Right renal cortex interstitium (tissue), 3 donors: ENCODE data around the gene FAM89B. TPM values are rescaled to one million over a fixed set of nuclear protein-coding genes. Genes with fewer than 3 reads are reported as not detected.
A peak's percentile ranks its signal among the peaks of the same experiment; 100 is the strongest.

Experiments
- DNase-seq, 3 donors: peaks; one replicate each; pipeline ENCODE4 v3.0.0-alpha.2; 2013; ENCODE audit warnings: low read depth in 3 of 3, low spot score in 2 of 3
- polyA plus RNA-seq, 3 donors: library from polyadenylated mRNA; unstranded; fragments of 120-200 nt; gene quantifications; one replicate each; pipeline ENCODE4 v1.2.1, GENCODE V29; 2013; ENCODE audit not compliant: insufficient read length in 3 of 3

The FAM89B gene
- polyA plus RNA-seq, 3 donors = 15.8 to 22.8 (median 21.7) TPM

DNA sequence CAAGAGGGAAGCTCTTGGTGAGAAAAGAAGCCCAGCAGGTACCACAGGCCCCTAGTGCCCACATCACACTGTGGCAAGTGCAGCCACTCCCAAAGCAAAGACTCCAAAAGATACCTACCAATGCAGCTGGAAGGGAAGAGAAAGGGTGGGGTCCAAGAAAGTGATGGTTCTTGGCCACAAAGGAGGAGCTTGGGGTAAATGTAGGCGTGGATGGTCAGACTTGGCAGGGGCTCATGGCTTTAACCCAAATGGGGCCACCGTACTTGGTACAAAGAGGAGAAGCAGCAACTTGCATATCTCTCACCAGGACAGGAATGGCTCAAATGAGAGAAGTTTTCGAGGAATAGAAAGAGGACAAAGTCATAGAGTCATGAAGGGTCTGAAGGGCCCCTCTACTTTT, 36.9 kb downstream of the FAM89B start:
- DNase-seq = no peak

DNA sequence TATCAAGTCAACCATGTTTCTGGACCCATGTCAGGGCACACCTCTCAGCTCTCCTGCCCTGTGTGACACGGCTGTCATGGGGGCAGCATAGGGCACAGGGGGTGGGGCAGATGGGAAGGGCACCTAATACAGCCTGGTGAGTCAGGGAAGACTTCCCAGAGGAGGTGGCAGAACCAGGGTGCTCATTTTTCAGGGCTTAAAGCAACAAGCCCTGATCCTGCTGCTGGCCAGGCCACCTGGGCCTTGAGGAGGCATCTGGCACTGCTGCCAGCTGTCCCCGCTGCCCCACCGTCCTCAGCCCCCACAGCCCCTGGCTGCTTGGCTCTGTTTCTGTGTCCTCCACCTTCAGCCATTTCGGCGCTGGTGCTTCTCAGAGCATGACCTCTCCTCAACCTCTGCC, 37.3 kb downstream of the FAM89B start:
- DNase-seq = no peak

DNA sequence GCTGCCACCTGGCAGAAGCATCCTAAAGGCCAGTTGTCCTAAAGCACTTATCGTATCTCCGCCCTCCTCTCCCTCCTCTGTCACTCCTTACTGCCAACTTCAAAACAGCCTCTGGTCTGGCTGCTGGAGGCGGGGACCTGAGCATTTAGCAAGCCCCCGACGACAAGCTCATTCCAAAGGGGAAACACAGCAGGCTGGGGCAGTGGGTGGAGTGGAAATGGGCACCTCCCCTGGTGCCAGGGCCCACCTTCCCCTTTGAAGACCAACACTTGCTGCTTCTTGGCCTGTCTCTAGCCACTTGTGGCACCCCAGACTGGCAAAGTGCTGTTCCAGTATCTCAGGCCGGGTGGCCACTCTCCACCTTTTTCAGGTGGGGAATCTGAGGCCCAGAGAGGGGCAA, 38.1 kb downstream of the FAM89B start:
- no peak for DNase-seq

DNA sequence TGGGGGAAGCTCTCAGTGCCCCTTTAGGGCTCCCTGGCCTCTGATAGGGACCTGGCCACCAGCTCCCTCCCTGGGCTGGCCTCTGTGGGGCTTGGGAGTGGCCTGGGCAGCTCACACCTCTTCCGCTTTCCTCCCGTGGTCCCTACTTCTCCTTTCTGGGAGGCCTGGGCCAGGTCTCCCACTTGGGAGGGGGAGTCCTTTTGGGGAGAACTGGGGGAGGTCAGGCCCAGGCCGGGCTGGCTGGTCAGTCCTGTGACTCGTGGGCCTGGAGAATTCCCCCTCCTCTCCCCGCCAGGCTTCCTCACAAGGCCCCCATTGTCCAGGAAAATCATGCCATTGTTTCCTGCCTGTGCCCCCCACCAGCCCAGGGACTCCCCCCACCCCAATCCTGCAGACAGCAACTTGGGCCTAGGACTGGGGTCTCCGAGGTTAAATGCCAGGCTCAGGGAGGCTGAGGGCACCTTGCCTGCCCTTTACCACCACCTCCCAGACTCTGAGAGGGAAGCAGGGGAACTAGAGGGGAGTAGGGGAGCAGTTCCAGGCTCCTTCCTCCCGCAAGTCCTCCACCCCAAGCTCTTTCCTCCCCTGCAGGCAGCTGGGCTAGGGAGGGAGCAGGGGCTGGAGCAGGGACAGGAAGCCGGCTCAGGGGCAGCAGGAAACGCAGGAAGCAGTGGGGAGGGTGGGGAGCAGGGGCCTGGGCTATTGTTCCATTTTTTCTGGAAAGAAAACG, 38.9 kb downstream of the FAM89B start:
- no peak for DNase-seq

DNA sequence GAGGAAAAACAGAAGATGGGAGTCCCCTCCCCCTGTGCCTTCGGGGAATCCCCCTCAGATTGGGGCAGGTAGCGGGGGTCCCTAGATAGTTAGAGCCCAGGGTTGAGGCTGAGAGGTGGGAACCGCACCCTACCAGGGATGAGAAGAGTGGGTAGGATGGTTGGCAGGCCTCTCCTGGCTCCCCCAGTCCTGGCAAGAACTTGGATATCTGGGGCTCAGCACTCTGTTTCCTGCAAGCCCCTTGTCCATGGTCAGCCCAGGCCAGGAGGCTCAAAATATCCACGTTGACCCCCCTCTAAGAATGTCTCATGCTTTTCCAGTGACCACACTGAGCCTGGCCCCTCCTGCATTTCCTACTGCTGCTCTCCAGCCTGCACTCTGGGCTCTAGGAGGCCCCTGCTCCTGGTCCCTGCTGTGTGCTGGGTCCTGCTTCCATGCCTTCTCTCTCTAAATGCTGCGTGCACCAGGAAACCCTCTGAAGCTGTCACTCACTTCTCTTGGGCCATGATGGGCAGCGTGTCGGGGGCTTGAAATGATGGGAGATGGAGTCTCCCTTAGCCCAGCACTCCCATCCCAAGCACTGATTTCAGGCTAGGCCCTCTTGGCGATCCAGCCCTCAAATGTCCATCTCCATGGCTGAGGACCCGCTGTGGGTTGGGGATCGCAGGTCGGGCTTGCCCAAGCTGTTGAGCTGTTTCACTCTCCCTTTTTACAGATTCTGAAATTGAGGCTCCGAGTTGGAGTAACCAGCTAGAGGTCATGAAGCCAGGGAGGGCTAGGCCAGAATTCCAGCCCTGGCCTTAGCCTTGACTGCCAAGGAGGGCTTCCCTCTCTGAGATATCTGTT, 39.6 kb downstream of the FAM89B start:
- no peak for DNase-seq

DNA sequence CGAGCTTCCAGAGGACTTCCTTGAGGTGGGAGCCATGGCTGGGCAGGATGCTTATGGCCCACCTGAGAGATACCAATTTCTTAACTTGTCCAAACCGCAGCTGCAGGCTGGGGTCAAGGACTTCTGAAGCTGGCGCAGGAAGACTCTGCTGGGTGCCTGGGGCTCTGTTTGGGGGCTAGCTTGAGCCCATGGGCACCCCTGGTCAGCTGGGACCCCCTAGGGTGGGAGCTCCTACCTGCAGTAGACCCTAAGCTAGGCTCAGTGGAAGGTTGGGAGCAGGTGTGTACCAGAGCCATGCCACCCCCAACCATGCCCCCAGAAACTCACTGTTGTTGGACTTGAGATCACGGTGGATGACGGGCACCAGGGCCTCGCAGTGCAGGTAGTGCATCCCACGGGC, 40.4 kb downstream of the FAM89B start:
- no peak for DNase-seq

DNA sequence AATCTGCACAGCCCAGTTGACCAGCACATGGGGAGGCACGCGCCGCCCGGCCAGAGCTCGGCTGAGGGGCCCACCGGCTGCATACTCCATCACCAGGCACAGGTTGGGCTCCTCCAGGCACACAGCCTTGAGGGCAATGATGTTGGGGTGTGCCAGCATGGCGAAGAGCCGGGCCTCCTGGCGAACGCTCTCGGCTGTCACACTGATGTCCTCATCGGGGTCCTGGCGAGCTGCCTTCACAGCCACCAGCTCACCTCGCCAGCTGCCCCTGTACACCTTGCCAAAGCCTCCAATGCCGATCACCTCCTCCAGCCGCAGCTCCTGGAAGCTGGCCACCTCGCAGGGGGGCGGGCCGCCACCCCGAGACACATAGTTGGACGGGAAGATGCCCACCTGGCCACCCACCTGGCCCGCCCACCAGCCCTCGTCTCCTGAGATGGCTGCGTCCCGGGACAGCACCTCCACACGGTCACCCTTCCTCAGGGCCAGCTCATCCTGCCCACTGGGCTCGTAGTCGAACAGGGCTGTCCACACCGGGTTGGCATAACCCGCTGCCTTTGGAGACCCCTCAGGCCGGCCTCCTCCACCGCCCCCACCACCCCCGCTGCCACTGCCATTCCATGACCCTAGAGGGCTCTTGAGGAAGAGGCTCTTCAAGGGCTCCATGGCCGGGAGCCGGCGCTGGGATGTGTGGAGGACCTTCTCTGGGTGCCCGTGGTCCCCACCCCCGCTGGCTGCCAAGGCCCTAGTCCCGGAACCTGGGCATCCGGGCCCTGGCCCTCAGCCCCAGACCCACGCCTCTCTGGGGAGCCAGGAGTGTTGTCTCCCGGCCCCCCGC, 41.0 kb downstream of the FAM89B start:
- no peak for DNase-seq

DNA sequence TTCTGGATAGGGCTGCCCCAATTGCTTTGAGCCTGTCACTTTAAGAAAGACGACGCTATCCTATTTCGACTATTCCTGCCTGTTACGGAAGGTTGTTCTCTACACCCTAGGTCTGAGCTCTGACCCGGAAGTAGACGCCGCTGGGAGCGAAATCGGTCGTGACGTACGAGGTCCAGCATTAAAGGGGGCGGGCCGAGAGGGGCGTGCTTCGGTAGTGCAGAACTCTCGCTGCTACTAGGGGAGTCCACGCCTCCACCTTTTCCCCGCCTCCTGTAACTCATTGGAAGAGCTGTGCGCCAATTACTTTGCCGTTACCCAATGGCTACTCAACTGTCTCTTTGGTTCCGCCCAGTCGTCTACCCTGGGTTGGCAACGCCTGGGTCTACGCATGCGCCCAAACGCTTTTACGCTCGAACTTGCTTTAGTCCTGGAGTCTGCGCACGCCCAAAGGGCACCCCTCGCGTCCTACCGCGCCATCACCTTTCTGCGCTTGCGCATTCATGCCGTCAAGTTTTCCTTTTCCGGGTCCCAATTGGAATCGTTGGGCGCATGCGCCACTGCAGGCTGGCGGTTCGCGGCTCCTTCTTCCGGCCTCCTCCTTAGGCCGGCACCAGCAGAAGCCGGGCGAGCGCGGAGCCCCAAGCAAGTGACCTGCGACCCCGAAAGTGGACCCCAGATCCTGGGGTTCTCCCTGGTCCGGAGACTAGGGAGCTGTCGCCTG, 43.1 kb downstream of the FAM89B start, which contains the start of gene PCNX3:
PCNX3 (plus strand) TSS at position 548 of the 721 bp plus-strand sequence. CDS start 536 bp downstream, outside the sequence.
- DNase-seq = peak; percentile 100

DNA sequence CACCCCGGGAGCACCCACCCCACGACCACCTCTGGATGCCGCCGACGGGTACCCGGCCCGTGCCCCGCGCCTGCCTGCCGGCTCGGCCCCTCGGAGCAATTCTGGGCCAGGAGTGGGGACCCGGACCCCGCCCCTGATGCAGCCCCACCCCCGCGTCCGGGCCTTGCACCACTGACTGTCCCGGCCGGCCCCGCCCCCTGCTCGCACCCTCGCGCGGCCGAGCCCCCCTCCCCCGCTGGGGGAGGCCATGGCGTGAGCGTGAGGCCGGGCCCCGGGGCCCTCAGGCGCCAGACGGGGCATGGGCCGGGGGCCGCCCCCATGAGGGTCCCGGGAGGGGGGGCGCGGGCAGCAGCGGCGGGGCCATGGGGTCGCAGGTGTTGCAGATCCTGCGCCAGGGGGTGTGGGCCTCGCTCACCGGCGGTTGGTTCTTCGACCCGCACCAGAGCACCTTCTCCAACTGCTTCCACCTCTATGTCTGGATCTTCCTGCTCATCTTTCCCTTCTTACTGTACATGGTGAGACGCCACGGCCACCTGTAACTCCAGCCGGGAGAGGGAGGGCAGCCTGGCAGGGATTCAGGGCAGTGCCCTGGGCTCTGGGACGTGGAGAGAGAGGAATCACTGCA, 43.7 kb downstream of the FAM89B start:
- DNase-seq = no peak

DNA sequence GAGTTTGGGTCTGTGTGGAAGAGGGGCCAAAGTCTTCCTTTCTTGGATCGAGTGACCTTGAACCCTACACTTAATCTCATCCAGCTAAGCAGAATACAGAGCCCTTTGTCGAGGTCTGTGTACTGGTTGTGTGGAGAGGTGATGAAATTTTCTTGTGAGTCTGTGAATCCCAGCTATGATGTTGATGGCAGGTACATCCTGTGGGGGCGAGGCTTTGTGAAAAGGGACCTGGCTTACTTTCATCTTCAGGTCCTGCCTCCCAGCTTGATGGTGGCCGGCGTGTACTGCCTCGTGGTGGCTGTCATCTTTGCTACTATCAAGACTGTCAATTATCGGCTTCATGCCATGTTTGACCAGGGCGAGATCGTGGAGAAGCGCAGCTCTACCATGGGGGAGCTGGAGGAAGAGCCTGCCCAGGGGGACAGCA, 44.2 kb downstream of the FAM89B start:
- DNase-seq = no peak

DNA sequence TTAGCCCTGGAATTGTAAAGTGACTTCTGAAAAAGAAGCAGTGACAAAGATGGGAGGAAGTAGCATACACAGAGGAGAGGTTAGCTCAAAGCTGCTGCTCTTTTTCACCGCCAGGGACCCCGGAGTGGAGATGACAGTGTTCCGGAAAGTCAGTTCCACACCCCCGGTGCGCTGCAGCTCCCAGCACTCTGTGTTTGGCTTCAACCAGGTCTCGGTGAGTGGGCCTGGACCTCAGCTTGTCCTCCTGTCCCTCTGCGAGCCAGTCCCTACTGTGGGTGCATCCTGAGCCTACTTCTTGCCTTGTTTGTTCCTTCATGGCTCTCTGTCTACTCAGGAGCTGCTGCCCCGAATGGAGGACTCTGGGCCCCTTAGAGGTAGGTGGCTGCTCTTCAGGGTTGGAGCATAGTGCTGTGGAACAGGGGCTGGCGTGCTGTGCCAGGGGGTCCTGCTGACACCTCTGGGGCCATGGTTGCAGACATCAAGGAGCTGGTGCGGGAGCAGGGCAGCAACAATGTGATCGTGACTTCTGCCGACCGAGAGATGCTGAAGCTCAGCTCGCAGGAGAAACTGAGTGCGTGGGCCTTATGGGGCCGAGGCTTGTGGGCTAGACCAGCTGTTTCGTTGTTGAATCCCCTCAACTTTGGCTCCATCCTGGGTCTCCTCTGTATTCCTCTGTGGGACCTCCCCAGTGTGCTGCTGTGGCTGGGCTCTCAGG, 45.0 kb downstream of the FAM89B start:
- no peak for DNase-seq

DNA sequence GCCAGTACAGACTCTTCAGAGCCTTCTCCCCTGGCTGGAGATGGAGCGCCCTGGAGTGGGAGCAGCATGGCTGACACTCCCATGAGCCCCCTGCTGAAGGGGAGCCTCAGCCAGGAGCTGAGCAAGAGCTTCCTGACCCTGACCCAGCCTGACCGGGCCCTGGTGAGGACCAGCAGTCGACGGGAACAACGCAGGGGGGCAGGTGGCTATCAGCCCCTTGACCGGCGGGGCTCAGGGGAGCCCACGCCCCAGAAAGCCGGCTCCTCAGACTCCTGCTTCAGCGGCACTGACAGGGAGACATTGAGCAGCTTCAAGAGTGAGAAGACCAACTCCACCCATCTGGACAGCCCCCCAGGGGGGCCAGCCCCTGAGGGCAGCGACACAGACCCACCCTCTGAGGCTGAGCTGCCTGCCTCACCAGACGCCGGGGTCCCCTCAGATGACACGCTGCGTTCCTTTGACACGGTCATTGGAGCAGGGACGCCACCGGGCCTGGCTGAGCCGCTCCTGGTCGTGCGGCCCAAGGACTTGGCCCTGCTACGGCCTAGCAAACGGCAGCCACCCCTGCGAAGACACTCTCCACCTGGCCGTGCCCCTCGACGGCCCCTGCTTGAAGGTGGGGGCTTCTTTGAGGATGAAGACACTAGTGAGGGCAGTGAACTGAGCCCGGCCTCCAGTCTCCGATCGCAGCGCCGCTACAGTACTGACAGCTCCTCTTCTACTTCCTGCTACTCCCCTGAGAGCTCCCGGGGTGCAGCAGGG, 45.8 kb downstream of the FAM89B start:
- DNase-seq = no peak

DNA sequence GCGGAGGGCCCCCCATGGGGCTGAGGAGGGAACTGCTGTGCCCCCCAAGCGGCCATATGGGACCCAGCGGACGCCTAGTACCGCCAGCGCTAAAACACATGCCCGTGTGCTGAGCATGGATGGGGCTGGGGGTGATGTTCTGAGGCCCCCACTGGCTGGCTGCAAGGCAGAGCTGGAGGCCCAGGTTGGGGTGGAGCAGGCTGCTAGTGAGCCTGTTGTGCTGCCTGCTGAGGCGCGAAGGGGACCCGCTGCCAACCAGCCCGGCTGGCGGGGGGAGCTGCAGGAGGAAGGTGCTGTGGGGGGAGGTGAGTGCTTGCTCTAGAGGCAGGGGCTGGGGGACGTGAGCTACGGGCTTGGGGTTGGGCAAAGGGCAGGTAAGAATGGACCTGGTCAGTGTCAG, 46.4 kb downstream of the FAM89B start:
- no peak for DNase-seq

DNA sequence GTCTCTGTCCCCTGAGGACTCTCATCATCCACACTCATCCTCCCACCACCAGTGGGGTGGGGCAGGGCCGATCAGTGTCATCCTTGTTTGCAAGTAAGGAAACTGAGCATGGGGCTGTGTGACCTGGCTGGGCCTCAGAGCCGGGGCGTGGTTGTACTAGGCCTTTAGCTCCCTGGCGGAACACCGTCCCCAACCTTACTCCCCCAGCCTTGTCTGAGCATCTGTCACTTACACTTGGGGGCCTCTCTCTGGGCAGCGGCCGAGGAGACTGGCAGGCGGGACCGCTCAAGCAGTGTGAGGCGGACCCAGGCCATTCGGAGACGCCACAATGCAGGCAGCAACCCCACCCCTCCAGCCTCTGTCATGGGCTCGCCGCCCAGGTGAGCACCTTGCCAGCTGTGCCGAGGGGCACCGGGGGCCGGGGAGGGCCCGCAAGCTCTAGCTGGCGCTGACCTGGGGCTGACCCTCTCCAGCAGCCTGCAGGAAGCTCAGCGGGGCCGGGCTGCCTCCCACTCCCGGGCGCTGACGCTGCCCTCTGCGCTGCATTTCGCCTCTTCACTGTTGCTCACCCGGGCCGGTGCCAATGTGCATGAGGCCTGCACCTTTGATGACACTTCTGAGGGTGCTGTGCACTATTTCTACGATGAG, 47.1 kb downstream of the FAM89B start:
- DNase-seq = no peak

DNA sequence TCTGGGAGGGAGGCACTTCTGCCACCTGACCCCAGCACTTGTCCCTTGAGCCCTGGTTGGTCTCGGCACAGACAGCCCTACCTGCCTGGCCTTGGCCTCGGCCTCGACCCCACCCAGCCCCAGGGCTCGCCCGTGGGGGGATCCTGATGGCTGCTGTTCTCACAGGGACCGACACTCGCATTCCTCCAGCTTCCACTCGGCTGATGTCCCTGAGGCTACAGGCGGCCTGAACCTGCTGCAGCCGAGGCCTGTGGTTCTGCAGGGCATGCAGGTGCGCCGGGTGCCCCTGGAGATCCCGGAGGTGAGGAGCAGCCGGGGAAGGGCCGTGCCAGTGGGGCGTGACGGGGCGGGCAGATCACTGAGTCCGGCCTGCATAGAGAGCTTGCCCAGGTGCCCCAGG, 48.3 kb downstream of the FAM89B start:
- no peak for DNase-seq

DNA sequence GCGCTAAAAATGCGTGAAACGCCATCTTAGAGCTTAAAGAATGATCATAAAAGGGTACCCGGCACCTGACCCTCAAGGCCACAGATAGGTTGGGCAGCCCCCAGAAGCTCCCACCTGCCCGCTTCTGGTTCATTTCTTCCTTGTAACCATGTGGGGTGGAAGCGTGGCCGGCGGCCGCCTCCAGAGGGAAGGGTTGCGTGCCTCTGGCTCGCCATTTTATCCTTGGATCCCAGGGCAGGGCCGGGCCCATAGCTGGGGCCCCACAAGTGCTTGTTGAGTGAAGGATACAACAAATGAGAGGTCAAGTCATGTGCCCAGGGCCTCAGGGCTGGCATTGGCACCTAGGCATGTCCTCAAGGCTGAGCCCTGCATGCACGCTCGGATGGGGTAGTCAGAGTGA, 49.1 kb downstream of the FAM89B start:
- DNase-seq = no peak

DNA sequence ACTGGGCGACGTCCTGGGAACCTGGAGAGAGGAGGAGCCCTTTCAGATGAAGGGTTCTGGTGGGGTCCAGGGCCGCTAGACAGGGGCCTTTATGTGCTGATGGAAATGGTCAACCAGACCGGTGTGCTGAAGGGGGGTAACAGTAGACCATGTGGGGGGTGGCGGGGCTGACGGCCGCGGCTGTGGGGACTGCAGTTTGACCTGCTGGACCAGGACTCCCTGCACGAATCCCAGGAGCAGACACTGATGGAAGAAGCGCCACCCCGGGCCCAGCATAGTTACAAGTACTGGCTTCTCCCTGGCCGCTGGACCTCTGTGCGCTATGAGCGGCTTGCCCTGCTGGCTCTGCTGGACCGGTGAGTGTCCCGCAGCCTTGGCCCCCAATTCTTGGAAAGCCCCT, 49.7 kb downstream of the FAM89B start:
- no peak for DNase-seq

DNA sequence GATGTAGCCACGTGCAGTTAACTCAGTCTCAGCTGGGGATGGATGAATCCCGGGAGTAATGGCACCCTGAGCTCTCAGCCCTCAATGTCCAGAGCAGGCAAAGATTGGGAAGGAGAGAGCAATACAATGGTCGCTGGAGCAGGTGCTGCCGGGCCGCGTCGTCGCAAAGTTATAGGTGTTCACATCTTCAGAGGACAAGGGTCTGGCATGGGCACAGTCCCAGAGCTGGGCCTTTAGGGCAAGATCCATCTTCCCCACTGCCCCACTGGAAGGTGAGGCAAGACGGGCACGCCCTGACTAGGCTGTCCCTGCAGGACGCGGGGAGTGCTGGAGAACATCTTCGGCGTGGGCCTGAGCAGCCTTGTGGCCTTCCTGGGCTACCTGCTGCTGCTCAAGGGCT, 50.8 kb downstream of the FAM89B start:
- DNase-seq = no peak
